ENCODE data around the gene JAZF1. TPM values are rescaled to one million over a fixed set of nuclear protein-coding genes. Genes with fewer than 3 reads are reported as not detected.

JAZF1 gene
- total and polyA plus RNA-seq, 10 of the 15 experiments (the other 5 are each of a cell fraction or from before 2014, with no cell fraction given), result 0.04 to 0.82 (median 0.15) TPM; not detected in 3

DNA sequence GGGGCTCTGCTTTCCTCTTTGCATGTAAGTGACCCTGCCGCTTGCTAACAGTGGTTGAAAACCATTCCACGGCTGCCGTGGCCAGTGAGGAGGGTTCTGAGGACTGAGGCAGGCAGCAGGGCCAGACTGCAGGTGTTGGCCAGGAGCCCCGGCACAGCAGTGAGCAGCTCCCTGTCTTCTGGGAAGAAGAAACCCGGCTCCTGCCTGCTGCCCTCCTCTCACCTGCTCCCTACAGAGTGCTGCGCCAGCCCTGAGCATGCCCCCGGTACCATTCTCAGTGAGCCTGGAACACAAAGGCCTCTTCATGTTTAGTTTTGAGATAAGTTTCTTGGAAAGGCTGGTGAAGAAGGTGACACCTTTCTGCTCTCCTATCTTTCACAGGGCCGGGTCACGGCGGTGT is 240.7 kb downstream of the JAZF1 start:
- FAIRE-seq, result no peak
- H3K27me3 ChIP-seq (replicated peaks in 1 of 2; ENCODE audit: control insufficient read depth in 2 of 2, insufficient read depth in 2 of 2, low read length in 1 of 2), result no peaks in the 10 kb centered on the region
- H2AFZ ChIP-seq (ENCODE audit: control insufficient read depth, low read depth, low read length), result no peak overlapping the region
- DNase-seq (ENCODE audit: low read depth, low spot score), result no peak
- ChIA-PET POLR2A (no interaction called here), RAD21 (ENCODE audit: unreplicated experiment) (interaction anchor here (1.2 kb wide), 1 partner anchor 19 kb away, joined by 3 read pairs; no protein-coding TSS in a partner anchor), CTCF (no interaction called here), SMC1A (ENCODE audit: uncharacterized antibody, unreplicated experiment) (no interaction called here)
- H4K20me1 ChIP-seq (ENCODE audit: control insufficient read depth, insufficient read depth), result no peaks in the 10 kb centered on the region
- H3K9ac ChIP-seq (ENCODE audit: control insufficient read depth, insufficient read depth, low read length), result no peak overlapping the region
- H3K4me1 ChIP-seq (ENCODE audit: control insufficient read depth, insufficient read depth, low read length), result no peaks in the 10 kb centered on the region
- H3K36me3 ChIP-seq (ENCODE audit: control insufficient read depth in 2 of 2, insufficient read depth in 2 of 2, low read length in 1 of 2), result no peaks in the 10 kb centered on the region
- 73% methylated on average over 10 of the region's 10 CpGs for WGBS (ENCODE audit: insufficient coverage, insufficient replicate concordance, low lambda C conversion rate, missing lambda C conversion rate)
- intact Hi-C loops (cut with micrococcal nuclease; ENCODE audit: unreplicated experiment) (no loop called here), in situ Hi-C loops (cut with MboI) (no loop called here)
- no peaks in the 10 kb centered on the region for H3K9me3 ChIP-seq (replicated peaks; ENCODE audit: control insufficient read depth, insufficient read depth, low read length)
- no peaks in the 10 kb centered on the region for H3K79me2 ChIP-seq (ENCODE audit: control insufficient read depth, insufficient read depth, low read length)
- H3K4me3 ChIP-seq, result no peak overlapping the region
- no peak for ATAC-seq
- no peak overlapping the region for H3K4me2 ChIP-seq (ENCODE audit: control insufficient read depth, insufficient read depth)
- no peak overlapping the region for H3K27ac ChIP-seq (ENCODE audit: control insufficient read depth, insufficient read depth)
- no TSS peak for BruUV-seq (replicated peaks)
- TF ChIP-seq NR2C1 (IDR thresholded peaks at IDR 0.05), result no peak
- no peak for TF ChIP-seq ZBTB40 (IDR thresholded peaks at IDR 0.05; ENCODE audit: borderline replicate concordance)
- TF ChIP-seq TBL1XR1 (IDR thresholded peaks at IDR 0.05; ENCODE audit: low read depth, low read length), result no peak
- no peak for TF ChIP-seq ZNF592 (IDR thresholded peaks at IDR 0.05)
- TF ChIP-seq ZNF384 (IDR thresholded peaks at IDR 0.05; ENCODE audit: borderline replicate concordance, low read depth, low read length), result no peak
- TF ChIP-seq MYC (IDR thresholded peaks at IDR 0.05; ENCODE audit: insufficient read depth, insufficient read length, insufficient replicate concordance, low read length, severe bottlenecking), result no peak
- no peak for TF ChIP-seq PBX3 (IDR thresholded peaks at IDR 0.05; ENCODE audit: insufficient replicate concordance, low read depth, low read length)
- TF ChIP-seq TCF3 (IDR thresholded peaks at IDR 0.05; ENCODE audit: borderline replicate concordance, insufficient read depth, low read depth, low read length), result no peak
- no peak for TF ChIP-seq RFX5 (IDR thresholded peaks at IDR 0.05; ENCODE audit: low read depth, low read length)
- no peak for TF ChIP-seq RBBP5 (conservative IDR thresholded peaks at IDR 0.05)
- TF ChIP-seq PML (IDR thresholded peaks at IDR 0.05; ENCODE audit: low read length), result no peak
- TF ChIP-seq KDM1A (IDR thresholded peaks at IDR 0.05; ENCODE audit: borderline replicate concordance), result no peak
- TF ChIP-seq SREBF2 (IDR thresholded peaks at IDR 0.05; ENCODE audit: low read length), result no peak
- no peak for TF ChIP-seq JUND (IDR thresholded peaks at IDR 0.05; ENCODE audit: low read depth, low read length)
- TF ChIP-seq POLR2AphosphoS5 (IDR thresholded peaks at IDR 0.05; ENCODE audit: low read length), result no peak
- TF ChIP-seq CREM (IDR thresholded peaks at IDR 0.05; ENCODE audit: low read depth), result no peak
- TF ChIP-seq GABPA (IDR thresholded peaks at IDR 0.05; ENCODE audit: low read depth), result no peak
